BLaER1 (cell line): ENCODE data around the gene PAQR8.
A peak's percentile ranks its signal among the peaks of the same experiment; 100 is the strongest.
"Not testable (repeated sequence)": the region's sequence is repeated elsewhere in the genome, so short reads cannot be mapped to it uniquely, and the experiment has no call there.

Source experiments
- H3K27ac ChIP-seq: shearing (Covaris generic); formaldehyde crosslinking; 2 replicates; pipeline ENCODE4 v1.8.1; 2022
- H3K27me3 ChIP-seq: shearing (Covaris generic); formaldehyde crosslinking; 2 replicates; pipeline ENCODE4 v1.8.1; 2022
- H3K36me3 ChIP-seq: shearing (Covaris generic); formaldehyde crosslinking; 2 replicates; pipeline ENCODE4 v1.8.1; 2022
- H3K4me1 ChIP-seq: shearing (Covaris generic); formaldehyde crosslinking; 2 replicates; pipeline ENCODE4 v1.8.1; 2022
- H3K4me2 ChIP-seq: shearing (Covaris generic); formaldehyde crosslinking; 2 replicates; pipeline ENCODE4 v1.8.1; 2022
- H3K4me3 ChIP-seq: shearing (Covaris generic); formaldehyde crosslinking; 2 replicates; pipeline ENCODE4 v1.8.1; 2022
- H3K9ac ChIP-seq: shearing (Covaris generic); formaldehyde crosslinking; 2 replicates; pipeline ENCODE4 v1.8.1; 2022
- H3K9me3 ChIP-seq: shearing (Covaris generic); formaldehyde crosslinking; 2 replicates; pipeline ENCODE4 v1.8.1; 2022
- H4K20me1 ChIP-seq: shearing (Covaris generic); formaldehyde crosslinking; 2 replicates; pipeline ENCODE4 v1.8.1; 2022
- Cebpa-rat ChIP-seq: shearing (Covaris generic); IDR thresholded peaks from 2 replicates; pipeline ENCODE4 v1.8.1; 2022

The PAQR8 gene

GRCh38 chr6:52374247-52374646, 12.3 kb downstream of the PAQR8 start:
- Histone ChIP-seq H3K4me3 (no peak overlapping the region), H3K36me3 (peaks cover 16% of the 10 kb centered on the region), H3K27ac (no peak overlapping the region), H3K4me2 (no peak overlapping the region), H4K20me1 (0 out of 2 replicates have a peak, but pooled peaks cover 4% of the 10 kb centered on the region), H3K27me3 (no peaks in the 10 kb centered on the region), H3K4me1 (peaks cover 16% of the 10 kb centered on the region; the same call in 1 of the 2 replicates), H3K9me3 (no peaks in the 10 kb centered on the region), H3K9ac (no peak overlapping the region)
- no peak for TF ChIP-seq Cebpa-rat

GRCh38 chr6:52375780-52376556, 14.0 kb downstream of the PAQR8 start:
- no peaks in the 10 kb centered on the region for H3K9me3 ChIP-seq
- peaks cover 16% of the 10 kb centered on the region; the same call in 1 of the 2 replicates for H3K4me1 ChIP-seq
- no peaks in the 10 kb centered on the region for H3K27me3 ChIP-seq
- H4K20me1 ChIP-seq, result 0 out of 2 replicates have a peak, but pooled peaks cover 4% of the 10 kb centered on the region
- H3K36me3 ChIP-seq, result peaks cover 22% of the 10 kb centered on the region
- no peak overlapping the region for H3K27ac ChIP-seq
- no peak for TF ChIP-seq Cebpa-rat
- H3K9ac ChIP-seq, result no peak overlapping the region
- no peak overlapping the region for H3K4me3 ChIP-seq
- H3K4me2 ChIP-seq, result no peak overlapping the region

GRCh38 chr6:52376763-52377162, 14.8 kb downstream of the PAQR8 start:
- Histone ChIP-seq H3K4me2 (no peak overlapping the region), H3K4me1 (peaks cover 16% of the 10 kb centered on the region; the same call in 1 of the 2 replicates)

GRCh38 chr6:52377538-52378221, 15.7 kb downstream of the PAQR8 start:
- Histone ChIP-seq H3K4me1 (peaks cover 16% of the 10 kb centered on the region; the same call in 1 of the 2 replicates), H3K9ac (no peak overlapping the region), H3K4me3 (no peak overlapping the region), H3K27me3 (no peaks in the 10 kb centered on the region), H3K27ac (no peak overlapping the region), H3K4me2 (peak overlapping the region; percentile 17; the same call in 1 of the 2 replicates), H3K9me3 (no peaks in the 10 kb centered on the region), H3K36me3 (peaks cover 17% of the 10 kb centered on the region), H4K20me1 (0 out of 2 replicates have a peak, but pooled peaks cover 4% of the 10 kb centered on the region)
- no peak for TF ChIP-seq Cebpa-rat

More at GRCh38 chr6:52376763-52377162, 14.8 kb downstream of the PAQR8 start:
- no peak overlapping the region for H3K9ac ChIP-seq
- H3K4me3 ChIP-seq, result no peak overlapping the region
- no peak overlapping the region for H3K27ac ChIP-seq
- TF ChIP-seq Cebpa-rat, result no peak
- peaks cover 17% of the 10 kb centered on the region for H3K36me3 ChIP-seq
- H3K9me3 ChIP-seq, result no peaks in the 10 kb centered on the region
- H3K27me3 ChIP-seq, result no peaks in the 10 kb centered on the region
- H4K20me1 ChIP-seq, result 0 out of 2 replicates have a peak, but pooled peaks cover 4% of the 10 kb centered on the region

- TF ChIP-seq Cebpa-rat, result no peak
- Histone ChIP-seq H3K36me3 (peaks cover 6% of the 10 kb centered on the region; the same call in 1 of the 2 replicates), H3K4me2 (no peak overlapping the region), H3K9me3 (peaks cover 4% of the 10 kb centered on the region; the same call in 1 of the 2 replicates), H3K27ac (no peak overlapping the region), H3K27me3 (no peaks in the 10 kb centered on the region), H4K20me1 (0 out of 2 replicates have a peak, but pooled peaks cover 4% of the 10 kb centered on the region), H3K4me1 (peaks cover 16% of the 10 kb centered on the region; the same call in 1 of the 2 replicates), H3K4me3 (no peak overlapping the region), H3K9ac (no peak overlapping the region)
Measured at GRCh38 chr6:52381249-52381648, 19.3 kb downstream of the PAQR8 start.

- Histone ChIP-seq H3K4me1 (peaks cover 2% of the 10 kb centered on the region), H3K27ac (no peak overlapping the region), H3K4me3 (no peak overlapping the region), H4K20me1 (no peaks in the 10 kb centered on the region), H3K27me3 (no peaks in the 10 kb centered on the region), H3K4me2 (no peak overlapping the region), H3K9ac (no peak overlapping the region), H3K9me3 (peaks cover 26% of the 10 kb centered on the region), H3K36me3 (peaks cover 21% of the 10 kb centered on the region)
- no peak for TF ChIP-seq Cebpa-rat
Measured at GRCh38 chr6:52384145-52384766, 22.3 kb downstream of the PAQR8 start.

DNA sequence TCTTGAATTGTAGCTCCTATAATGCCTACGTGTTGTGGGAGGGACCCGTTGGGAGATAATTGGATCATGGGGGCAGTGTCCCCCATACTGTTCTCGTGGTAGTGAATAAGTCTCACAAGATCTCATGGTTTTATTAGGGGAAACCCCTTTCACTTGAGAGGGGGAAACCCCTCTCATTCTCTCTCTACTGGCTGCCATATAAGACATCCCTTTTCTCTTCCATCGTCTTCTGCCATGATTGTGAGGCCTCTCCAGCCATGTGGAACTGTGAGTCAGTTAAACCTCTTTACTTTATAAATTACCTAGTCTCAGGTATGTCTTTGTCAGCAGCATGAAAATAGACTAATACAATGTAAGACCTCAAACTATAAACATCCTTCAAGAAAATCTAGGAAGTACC, 23.1 kb downstream of the PAQR8 start:
- Histone ChIP-seq H3K4me1 (peaks cover 10% of the 10 kb centered on the region), H3K36me3 (peaks cover 17% of the 10 kb centered on the region), H4K20me1 (no peaks in the 10 kb centered on the region), H3K4me2 (no peak overlapping the region), H3K9ac (no peak overlapping the region), H3K27ac (no peak overlapping the region), H3K27me3 (no peaks in the 10 kb centered on the region), H3K4me3 (no peak overlapping the region), H3K9me3 (peaks cover 26% of the 10 kb centered on the region)
- TF ChIP-seq Cebpa-rat, result no peak

DNA sequence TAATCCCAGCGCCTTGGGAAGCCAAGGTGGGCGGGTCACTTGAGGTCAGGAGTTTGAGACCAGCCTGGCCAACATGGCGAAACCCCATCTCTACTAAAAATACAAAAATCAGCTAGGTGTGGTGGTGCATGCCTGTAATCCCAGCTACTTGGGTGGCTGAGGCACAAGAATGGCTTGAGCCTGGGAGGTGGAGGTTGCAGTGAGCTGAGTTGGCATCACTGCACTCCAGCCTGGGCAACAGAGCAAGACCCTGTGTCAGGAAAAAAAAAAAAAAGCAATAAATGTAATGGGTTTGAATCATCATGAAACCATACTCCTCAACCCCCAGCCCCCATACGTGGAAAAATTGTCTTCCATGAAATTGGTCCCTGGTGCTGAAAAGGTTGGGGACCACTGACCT, 26.2 kb downstream of the PAQR8 start:
- not testable (repeated sequence) for H3K4me2 ChIP-seq, H3K27ac ChIP-seq, H3K27me3 ChIP-seq, H4K20me1 ChIP-seq, H3K9ac ChIP-seq, H3K4me3 ChIP-seq
- H3K9me3 ChIP-seq, result peaks cover 26% of the 10 kb centered on the region
- peaks cover 22% of the 10 kb centered on the region for H3K4me1 ChIP-seq
- H3K36me3 ChIP-seq, result peaks cover 15% of the 10 kb centered on the region

DNA sequence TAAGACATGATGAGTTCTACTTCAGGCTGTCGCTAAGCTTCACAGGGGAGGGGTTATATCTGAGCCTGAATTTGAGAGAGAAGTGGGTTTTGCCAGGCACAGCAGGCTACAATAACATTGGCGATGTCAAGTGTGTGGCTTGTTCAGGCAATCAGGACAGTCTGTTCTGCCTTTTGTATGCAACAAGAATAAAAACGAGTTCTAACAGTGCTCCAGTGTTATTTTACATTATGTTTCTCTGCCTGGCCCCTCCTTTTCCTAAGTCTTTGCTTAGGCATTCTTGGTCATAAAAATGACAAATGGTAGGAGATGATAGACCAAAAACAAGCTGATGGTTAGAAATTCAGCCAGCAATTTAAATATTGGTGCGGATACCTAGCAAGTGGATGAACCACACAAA, 26.8 kb downstream of the PAQR8 start:
- peaks cover 22% of the 10 kb centered on the region for H3K4me1 ChIP-seq
- no peak overlapping the region; the same call in 1 of the 2 replicates for H3K27ac ChIP-seq
- H3K4me2 ChIP-seq, result no peak overlapping the region

DNA sequence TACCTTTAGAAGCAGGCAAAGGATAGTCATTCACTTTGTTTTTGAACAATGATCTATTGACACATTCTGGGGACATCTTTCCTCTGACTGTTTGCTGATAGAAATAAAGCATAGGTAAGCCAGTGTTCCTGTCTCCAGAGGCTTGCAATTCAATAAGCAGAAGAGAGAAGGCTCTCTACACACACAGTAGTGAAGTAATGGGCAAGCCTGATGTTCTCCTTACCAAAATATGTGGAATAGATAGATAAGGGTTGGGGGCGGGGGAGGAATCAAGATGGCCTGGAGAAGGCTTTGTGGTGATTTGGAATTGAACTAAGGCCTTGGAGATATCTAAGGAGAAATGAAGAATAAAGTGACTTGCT, 27.3 kb downstream of the PAQR8 start:
- H3K4me3 ChIP-seq, result no peak overlapping the region
- peaks cover 15% of the 10 kb centered on the region for H3K36me3 ChIP-seq
- H3K9me3 ChIP-seq, result peaks cover 26% of the 10 kb centered on the region
- H3K27ac ChIP-seq, result no peak overlapping the region
- no peak overlapping the region for H3K9ac ChIP-seq
- H3K27me3 ChIP-seq, result no peaks in the 10 kb centered on the region
- H4K20me1 ChIP-seq, result no peaks in the 10 kb centered on the region
- peaks cover 22% of the 10 kb centered on the region for H3K4me1 ChIP-seq
- peak overlapping the region; percentile 59 for H3K4me2 ChIP-seq
- TF ChIP-seq Cebpa-rat, result no peak

More for the DNA sequence above, 26.8 kb downstream of the PAQR8 start:
- H3K9me3 ChIP-seq, result peaks cover 26% of the 10 kb centered on the region
- H3K27me3 ChIP-seq, result no peaks in the 10 kb centered on the region
- peaks cover 15% of the 10 kb centered on the region for H3K36me3 ChIP-seq
- H3K4me3 ChIP-seq, result no peak overlapping the region
- no peak overlapping the region for H3K9ac ChIP-seq
- no peaks in the 10 kb centered on the region for H4K20me1 ChIP-seq
- TF ChIP-seq Cebpa-rat, result no peak
